HG03469 (cell line): ENCODE results near the gene PI4KA.
"Not testable (repeated sequence)": the region's sequence is repeated elsewhere in the genome, so short reads cannot be mapped to it uniquely, and the experiment has no call there.

Experiments used
- ATAC-seq: cut with Tn5 transposase; IDR thresholded peaks from one replicate; pipeline ENCODE4 v1.9.1; 2021; ENCODE audit warnings: mild to moderate bottlenecking, moderate library complexity, moderate number of reproducible peaks; ENCODE audit not compliant: unreplicated experiment

The PI4KA gene

GRCh38 chr22:20779014-20779817, 79.4 kb downstream of the PI4KA start:
- ATAC-seq: no peak

GRCh38 chr22:20777420-20778177, 81.0 kb downstream of the PI4KA start:
- no peak for ATAC-seq

- ATAC-seq: no peak
Measured at GRCh38 chr22:20776624-20777405, 81.8 kb downstream of the PI4KA start.

GRCh38 chr22:20775342-20775895, 83.2 kb downstream of the PI4KA start:
- ATAC-seq: no peak

- ATAC-seq: no peak
Measured at GRCh38 chr22:20774882-20775281, 83.7 kb downstream of the PI4KA start.

- no peak for ATAC-seq
Measured at GRCh38 chr22:20773793-20774212, 84.8 kb downstream of the PI4KA start, which contains the start of gene SERPIND1. SERPIND1 (plus strand) TSS chr22:20774113; CDS start chr22:20779313, 5,200 bp downstream.

GRCh38 chr22:20771918-20772625, 86.5 kb downstream of the PI4KA start:
- ATAC-seq: no peak

- ATAC-seq: not testable (repeated sequence)
Measured at GRCh38 chr22:20769496-20769826, 89.2 kb downstream of the PI4KA start.

- no peak for ATAC-seq
Measured at GRCh38 chr22:20766530-20766929, 92.1 kb downstream of the PI4KA start.

GRCh38 chr22:20765938-20766337, 92.7 kb downstream of the PI4KA start:
- ATAC-seq: no peak

GRCh38 chr22:20764729-20765128, 93.9 kb downstream of the PI4KA start:
- no peak for ATAC-seq

GRCh38 chr22:20764471-20764720, 94.2 kb downstream of the PI4KA start:
- ATAC-seq: no peak

GRCh38 chr22:20763630-20764470, 94.8 kb downstream of the PI4KA start:
- no peak for ATAC-seq

GRCh38 chr22:20762233-20762796, 96.3 kb downstream of the PI4KA start:
- ATAC-seq: no peak

GRCh38 chr22:20761536-20761935, 97.1 kb downstream of the PI4KA start:
- ATAC-seq: no peak

- ATAC-seq: no peak
Measured at GRCh38 chr22:20760084-20760483, 98.5 kb downstream of the PI4KA start.

GRCh38 chr22:20758688-20759087, 99.9 kb downstream of the PI4KA start:
- no peak for ATAC-seq

- ATAC-seq: no peak
Measured at GRCh38 chr22:20756846-20757245, 101.8 kb downstream of the PI4KA start.

GRCh38 chr22:20752873-20753272, 105.7 kb downstream of the PI4KA start:
- ATAC-seq: no peak
